ENCODE data around the gene SNAP25.

Gene SNAP25

DNA sequence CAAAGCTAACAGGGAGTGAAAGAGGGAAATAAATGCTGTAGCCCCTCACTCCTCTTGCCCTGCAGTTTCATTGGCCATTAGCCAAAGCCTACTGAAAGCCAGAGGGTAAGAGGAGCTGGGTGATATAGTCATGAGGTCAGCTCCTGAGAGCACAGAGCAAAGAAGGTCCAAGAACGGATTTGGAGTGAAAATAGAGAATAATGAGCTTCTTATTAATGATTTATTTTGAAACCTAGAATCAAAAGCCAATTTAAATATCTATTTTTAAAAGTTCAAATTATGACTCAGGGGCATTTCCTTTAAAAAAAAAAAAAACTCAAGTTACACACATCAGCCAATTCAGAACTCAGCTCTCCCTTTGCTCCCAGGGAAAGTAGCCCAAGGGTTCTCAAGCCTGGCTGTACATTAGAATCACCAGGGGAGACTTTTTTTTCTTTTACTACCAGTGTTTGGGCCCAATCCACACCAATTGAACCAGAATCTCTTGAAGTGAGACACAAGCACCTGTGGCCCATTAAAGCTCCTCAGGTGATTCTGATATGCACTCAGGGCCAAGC, 79.1 kb downstream of the SNAP25 start:
- H3K4me1 Mint-ChIP-seq = no peaks in the 10 kb centered on the region
- H3K4me3 Mint-ChIP-seq = no peak overlapping the region
- H3K9me3 Mint-ChIP-seq = no peaks in the 10 kb centered on the region
- no peaks in the 10 kb centered on the region for H3K27me3 Mint-ChIP-seq
- H3K36me3 Mint-ChIP-seq = no peaks in the 10 kb centered on the region
- no peak for ATAC-seq
- H3K27ac Mint-ChIP-seq = no peak overlapping the region

GRCh38 chr20:10300582-10301446, 82.2 kb downstream of the SNAP25 start:
- H3K27me3 Mint-ChIP-seq = no peaks in the 10 kb centered on the region
- ATAC-seq = no peak
- H3K9me3 Mint-ChIP-seq = no peaks in the 10 kb centered on the region
- H3K4me1 Mint-ChIP-seq = no peaks in the 10 kb centered on the region
- H3K27ac Mint-ChIP-seq = no peak overlapping the region
- no peak overlapping the region for H3K4me3 Mint-ChIP-seq
- no peaks in the 10 kb centered on the region for H3K36me3 Mint-ChIP-seq

DNA sequence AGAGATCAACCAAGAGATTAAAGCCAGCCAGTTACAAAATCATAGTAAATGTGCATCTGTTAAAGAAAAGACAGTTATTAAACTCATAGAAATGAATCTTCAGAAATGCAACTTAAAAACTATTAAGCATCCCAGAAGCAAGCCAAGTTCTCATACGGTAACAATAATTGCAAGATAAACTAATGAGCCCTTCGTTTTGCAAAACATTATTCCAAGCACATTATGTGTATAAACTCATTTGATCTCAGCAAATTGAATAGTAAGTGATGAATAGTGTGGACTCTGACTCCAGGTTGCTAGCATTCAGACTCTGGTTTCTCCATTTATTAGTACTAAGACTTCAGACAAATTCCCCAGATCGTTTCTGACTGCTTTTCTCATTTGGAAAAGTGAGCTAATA, 85.2 kb downstream of the SNAP25 start:
- H3K4me1 Mint-ChIP-seq = no peaks in the 10 kb centered on the region
- no peak overlapping the region for H3K4me3 Mint-ChIP-seq
- no peak for ATAC-seq
- H3K9me3 Mint-ChIP-seq = peaks cover 4% of the 10 kb centered on the region
- H3K36me3 Mint-ChIP-seq = no peaks in the 10 kb centered on the region
- no peak overlapping the region for H3K27ac Mint-ChIP-seq
- peaks cover 7% of the 10 kb centered on the region for H3K27me3 Mint-ChIP-seq

DNA sequence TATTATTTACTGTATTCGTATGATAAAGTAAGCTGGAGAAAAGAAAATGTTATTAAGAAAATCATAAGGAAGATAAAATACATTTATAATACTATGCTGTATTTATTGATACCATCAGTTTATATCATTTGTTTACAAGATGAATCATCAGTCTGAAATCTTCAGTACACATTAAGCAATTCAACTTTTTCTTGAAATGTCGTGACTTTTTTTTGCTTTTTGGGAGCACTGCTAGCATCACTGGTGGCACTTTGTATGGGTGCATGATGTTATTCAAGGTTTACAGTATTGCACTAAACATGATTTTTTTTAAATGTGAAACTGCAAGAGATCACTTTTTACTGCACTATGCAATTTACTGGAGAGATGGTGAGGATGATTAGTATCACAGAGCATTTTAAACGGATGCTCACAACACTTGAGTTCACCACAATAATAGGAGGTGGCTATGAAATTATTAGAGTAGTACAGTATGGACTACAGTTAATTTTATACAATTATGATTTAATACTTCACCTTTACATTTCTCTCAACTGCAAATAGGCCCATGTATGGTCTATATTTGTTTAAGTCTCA, 85.9 kb downstream of the SNAP25 start:
- no peak for ATAC-seq
- H3K27me3 Mint-ChIP-seq = peaks cover 13% of the 10 kb centered on the region
- no peaks in the 10 kb centered on the region for H3K36me3 Mint-ChIP-seq
- H3K4me1 Mint-ChIP-seq = no peaks in the 10 kb centered on the region
- H3K9me3 Mint-ChIP-seq = peaks cover 5% of the 10 kb centered on the region
- no peak overlapping the region for H3K27ac Mint-ChIP-seq
- no peak overlapping the region for H3K4me3 Mint-ChIP-seq

GRCh38 chr20:10306440-10307358, 88.1 kb downstream of the SNAP25 start:
- no peaks in the 10 kb centered on the region for H3K36me3 Mint-ChIP-seq
- peaks cover 20% of the 10 kb centered on the region for H3K27me3 Mint-ChIP-seq
- ATAC-seq = no peak
- H3K27ac Mint-ChIP-seq = no peak overlapping the region
- peaks cover 5% of the 10 kb centered on the region for H3K9me3 Mint-ChIP-seq
- H3K4me1 Mint-ChIP-seq = no peaks in the 10 kb centered on the region
- no peak overlapping the region for H3K4me3 Mint-ChIP-seq

DNA sequence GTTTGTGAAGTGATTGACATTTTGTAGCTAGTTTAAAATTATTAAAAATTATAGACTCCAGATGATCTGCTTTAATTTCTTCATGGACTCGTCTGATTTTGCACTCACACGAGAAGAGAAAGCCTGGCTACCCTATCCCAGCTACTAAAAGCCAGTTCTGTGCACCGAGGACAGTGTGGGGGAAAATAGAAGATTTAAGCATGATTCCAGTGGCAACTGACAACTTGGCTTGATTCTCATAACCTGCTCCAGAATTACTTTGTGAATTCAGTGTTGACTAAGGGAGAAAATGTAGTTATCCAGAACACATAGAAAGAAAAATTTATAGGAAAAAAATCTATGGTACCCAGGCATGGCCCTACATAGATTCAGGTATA, 88.7 kb downstream of the SNAP25 start:
- Mint-ChIP-seq H3K36me3 (no peaks in the 10 kb centered on the region), H3K4me1 (no peaks in the 10 kb centered on the region), H3K27ac (no peak overlapping the region), H3K9me3 (peaks cover 5% of the 10 kb centered on the region), H3K27me3 (peaks cover 20% of the 10 kb centered on the region), H3K4me3 (no peak overlapping the region)
- ATAC-seq = no peak

DNA sequence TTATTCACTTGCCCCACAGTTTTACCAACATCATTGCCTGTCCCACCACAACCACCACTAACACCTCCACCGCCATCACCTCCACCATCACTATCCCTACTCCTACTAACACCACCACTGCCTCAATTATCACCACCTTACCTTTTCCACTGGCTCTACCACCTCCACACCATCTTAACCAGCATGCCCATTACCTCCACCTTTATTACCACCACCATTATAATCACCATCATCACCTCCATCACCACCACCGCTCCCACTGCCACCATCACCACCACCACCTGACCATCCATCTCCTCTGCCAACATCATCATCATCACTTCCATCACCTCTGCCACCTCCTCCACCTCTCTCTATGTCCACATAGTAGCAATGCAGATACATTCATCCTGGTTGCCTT, 90.0 kb downstream of the SNAP25 start:
- peaks cover 5% of the 10 kb centered on the region for H3K9me3 Mint-ChIP-seq
- H3K4me1 Mint-ChIP-seq = no peaks in the 10 kb centered on the region
- no peak overlapping the region for H3K4me3 Mint-ChIP-seq
- ATAC-seq = no peak
- no peak overlapping the region for H3K27ac Mint-ChIP-seq
- peaks cover 20% of the 10 kb centered on the region for H3K27me3 Mint-ChIP-seq
- H3K36me3 Mint-ChIP-seq = no peaks in the 10 kb centered on the region

- no peak for ATAC-seq
- H3K9me3 Mint-ChIP-seq = peaks cover 5% of the 10 kb centered on the region
- no peaks in the 10 kb centered on the region for H3K4me1 Mint-ChIP-seq
- no peak overlapping the region for H3K4me3 Mint-ChIP-seq
- no peaks in the 10 kb centered on the region for H3K36me3 Mint-ChIP-seq
- H3K27ac Mint-ChIP-seq = no peak overlapping the region
- H3K27me3 Mint-ChIP-seq = peaks cover 20% of the 10 kb centered on the region
These were observed 90.7 kb downstream of the SNAP25 start for GRCh38 chr20:10309326-10309725.

DNA sequence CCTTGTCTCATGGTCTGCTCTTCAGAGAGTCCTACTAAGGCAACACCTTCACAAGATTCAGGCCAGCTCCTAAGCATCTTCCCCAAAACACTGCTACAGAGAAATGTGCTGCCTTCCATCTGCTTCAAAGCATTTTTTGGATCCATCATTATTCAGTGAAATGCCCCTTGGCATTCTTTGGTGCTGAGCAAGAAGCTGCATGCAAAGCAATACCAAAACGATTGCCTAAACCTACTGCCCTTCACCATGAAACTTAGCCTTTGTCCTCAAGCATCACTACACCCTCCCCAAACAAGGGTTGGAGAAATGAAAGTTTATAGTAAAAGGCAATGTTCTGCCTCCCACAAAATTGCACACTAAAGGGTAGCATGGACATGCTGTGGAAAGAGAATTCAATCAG, 93.5 kb downstream of the SNAP25 start:
- Mint-ChIP-seq H3K36me3 (no peaks in the 10 kb centered on the region), H3K27me3 (peaks cover 20% of the 10 kb centered on the region), H3K9me3 (peaks cover 11% of the 10 kb centered on the region), H3K4me1 (no peaks in the 10 kb centered on the region), H3K4me3 (no peak overlapping the region), H3K27ac (no peak overlapping the region)
- no peak for ATAC-seq

DNA sequence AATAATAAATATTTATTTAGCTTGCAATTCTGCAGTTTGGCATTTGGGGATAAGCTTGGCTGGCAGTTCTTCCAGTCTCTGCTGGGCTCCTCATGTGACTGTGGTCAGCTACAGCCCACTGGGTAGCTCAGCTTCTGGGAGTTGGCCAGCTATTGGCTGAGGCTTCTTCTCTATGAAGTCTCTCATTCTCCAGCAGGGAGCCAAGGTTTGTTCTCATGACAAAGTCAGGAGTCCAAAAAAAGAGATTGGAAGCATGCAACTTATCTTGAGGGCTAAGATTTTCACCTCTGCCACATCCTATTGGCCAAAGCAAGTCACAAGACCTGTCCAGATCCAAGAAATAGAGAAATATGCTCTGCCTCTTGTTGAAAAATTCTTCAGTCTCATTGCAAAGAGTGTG, 94.6 kb downstream of the SNAP25 start:
- peaks cover 20% of the 10 kb centered on the region for H3K27me3 Mint-ChIP-seq
- ATAC-seq = no peak
- no peaks in the 10 kb centered on the region for H3K4me1 Mint-ChIP-seq
- no peaks in the 10 kb centered on the region for H3K36me3 Mint-ChIP-seq
- no peak overlapping the region for H3K4me3 Mint-ChIP-seq
- H3K9me3 Mint-ChIP-seq = peaks cover 13% of the 10 kb centered on the region
- H3K27ac Mint-ChIP-seq = no peak overlapping the region

DNA sequence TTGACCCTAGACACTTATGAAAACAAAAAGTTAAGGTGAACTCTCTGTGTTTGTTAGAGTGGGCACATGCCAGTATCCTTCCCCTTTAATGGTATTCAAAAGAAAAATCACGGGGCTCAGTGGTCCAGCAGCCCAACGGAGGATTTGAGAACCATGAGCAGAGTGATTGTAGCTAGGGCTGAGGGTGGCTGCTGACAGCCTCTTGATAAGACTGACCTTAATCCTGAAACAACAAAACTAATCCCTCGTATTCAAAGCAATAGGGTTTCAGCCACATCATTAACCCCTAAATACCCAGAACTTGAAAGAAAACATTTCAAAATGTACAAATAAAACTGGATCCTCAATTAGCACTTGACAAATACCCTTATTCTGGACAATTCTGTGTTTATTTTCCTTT, 95.1 kb downstream of the SNAP25 start:
- Mint-ChIP-seq H3K9me3 (peaks cover 11% of the 10 kb centered on the region), H3K4me3 (no peak overlapping the region), H3K27ac (no peak overlapping the region), H3K4me1 (no peaks in the 10 kb centered on the region), H3K36me3 (no peaks in the 10 kb centered on the region), H3K27me3 (peaks cover 15% of the 10 kb centered on the region)
- no peak for ATAC-seq

DNA sequence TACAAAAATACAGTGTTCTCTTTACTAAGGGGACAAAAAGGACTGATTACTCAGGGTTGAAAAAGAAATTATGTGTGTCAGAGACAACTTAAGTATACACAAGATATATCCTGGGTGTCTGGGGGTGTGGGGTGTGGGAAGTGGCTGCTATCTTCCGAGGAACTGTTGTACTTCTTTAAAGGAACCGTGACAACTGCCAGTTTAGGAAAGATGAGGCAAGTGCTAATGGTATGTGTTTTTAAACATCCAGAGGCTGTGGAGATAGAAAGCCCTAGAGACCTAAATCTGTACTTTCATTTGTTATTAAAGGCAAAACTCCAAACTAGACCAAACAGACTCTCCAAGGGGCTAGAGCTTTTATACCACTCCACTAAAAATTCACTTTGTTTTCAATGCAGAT, 95.6 kb downstream of the SNAP25 start:
- no peak overlapping the region for H3K4me3 Mint-ChIP-seq
- H3K9me3 Mint-ChIP-seq = peaks cover 9% of the 10 kb centered on the region
- no peak for ATAC-seq
- peaks cover 10% of the 10 kb centered on the region for H3K27me3 Mint-ChIP-seq
- H3K36me3 Mint-ChIP-seq = no peaks in the 10 kb centered on the region
- H3K27ac Mint-ChIP-seq = no peak overlapping the region
- no peaks in the 10 kb centered on the region for H3K4me1 Mint-ChIP-seq

DNA sequence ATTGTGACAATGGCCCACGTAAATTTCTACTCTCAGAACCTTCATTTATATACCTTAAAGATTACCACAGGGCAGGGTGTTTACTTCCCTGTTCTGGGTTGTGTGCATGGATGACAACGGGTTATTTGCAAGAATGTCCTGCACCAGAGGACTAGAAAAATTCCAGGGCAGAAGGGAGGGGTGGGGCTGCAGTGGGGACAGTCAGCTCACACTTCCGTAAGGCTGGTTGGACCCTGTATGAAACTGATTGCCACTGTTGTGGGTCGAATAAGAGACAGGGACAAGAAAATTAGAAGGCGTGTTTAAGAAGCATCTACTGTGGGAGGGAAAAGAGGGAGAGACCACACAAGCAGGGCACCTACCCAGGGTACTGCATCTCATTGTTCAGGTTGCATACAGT, 96.5 kb downstream of the SNAP25 start:
- H3K9me3 Mint-ChIP-seq = peaks cover 10% of the 10 kb centered on the region
- H3K27ac Mint-ChIP-seq = no peak overlapping the region
- no peaks in the 10 kb centered on the region for H3K4me1 Mint-ChIP-seq
- no peak for ATAC-seq
- H3K4me3 Mint-ChIP-seq = no peak overlapping the region
- H3K36me3 Mint-ChIP-seq = no peaks in the 10 kb centered on the region
- peaks cover 1% of the 10 kb centered on the region for H3K27me3 Mint-ChIP-seq

- Mint-ChIP-seq H3K36me3 (no peaks in the 10 kb centered on the region), H3K4me1 (no peaks in the 10 kb centered on the region), H3K27ac (no peak overlapping the region), H3K27me3 (no peaks in the 10 kb centered on the region), H3K4me3 (no peak overlapping the region), H3K9me3 (peaks cover 12% of the 10 kb centered on the region)
- ATAC-seq = no peak
These were observed 98.0 kb downstream of the SNAP25 start for GRCh38 chr20:10316582-10316981.

DNA sequence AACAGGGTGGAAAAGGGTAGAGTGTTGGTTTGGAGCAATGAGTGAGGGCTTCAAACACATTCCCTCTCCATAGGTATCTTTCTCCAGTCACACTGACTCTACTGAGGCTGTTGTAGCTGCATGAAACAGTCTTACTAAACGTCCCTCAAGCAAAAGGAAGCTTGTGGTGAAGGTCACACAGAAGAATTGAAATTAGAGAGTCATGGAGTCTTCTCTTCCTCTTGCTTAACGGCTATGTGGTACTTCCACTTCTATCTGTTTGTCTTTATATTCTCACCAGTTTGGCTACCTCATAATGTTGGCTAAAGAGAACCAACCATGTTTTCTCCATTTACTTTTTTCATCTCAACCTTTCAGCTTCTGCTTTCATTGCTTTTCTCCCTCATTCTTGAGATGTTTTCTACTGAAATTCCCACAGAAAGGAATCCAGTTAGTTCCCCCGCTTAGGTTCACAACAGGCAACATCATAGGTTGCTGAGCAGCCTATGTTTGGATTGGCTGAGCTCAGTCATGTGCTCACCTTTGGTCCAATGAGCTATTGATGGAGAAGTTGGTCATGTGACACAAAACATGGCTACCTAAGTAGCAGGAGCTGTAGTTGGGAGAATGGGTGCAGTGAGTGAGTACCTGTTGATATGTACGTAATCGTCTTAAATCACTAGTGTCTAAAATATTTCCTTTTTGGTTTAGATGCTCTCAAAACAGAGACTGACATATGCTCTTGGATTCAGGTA, 99.8 kb downstream of the SNAP25 start:
- Mint-ChIP-seq H3K27me3 (peaks cover 19% of the 10 kb centered on the region), H3K4me3 (no peak overlapping the region), H3K27ac (no peak overlapping the region), H3K4me1 (no peaks in the 10 kb centered on the region), H3K36me3 (no peaks in the 10 kb centered on the region), H3K9me3 (peaks cover 12% of the 10 kb centered on the region)
- no peak for ATAC-seq

Measured in stimulated activated memory B cell treated with anti-CD40 and anti-IgM and Interleukin-4, amounts not matched to agents 10 μg/mL and 1 μg/mL and 100 μg/mL, for 72 hours (primary cell).